Right lobe of liver (tissue), 6 donors: ENCODE results near the gene DACT1. TPM values are rescaled to one million over a fixed set of nuclear protein-coding genes. Genes with fewer than 3 reads are reported as not detected.

Source experiments
- ATAC-seq, 4 donors: fragments of 200-7000 bp; cut with Tn5 transposase; one replicate each; pipeline ENCODE4 v1.9.1; 2020; ENCODE audit warnings: mild to moderate bottlenecking in 4 of 4, moderate library complexity in 4 of 4
- DNase-seq, 3 donors: peaks; one replicate each; pipeline ENCODE4 v3.0.0-alpha.2; 2020
- H3K27ac ChIP-seq, 3 donors: fragments of 200-600 bp; one replicate each; pipeline ENCODE4 v1.8.0; 2022
- H3K27me3 ChIP-seq, 2 donors: fragments of 200-600 bp; one replicate each; pipeline ENCODE4 v1.8.0; 2022
- H3K36me3 ChIP-seq, 4 donors: fragments of 200-600 bp; sonication (generic) in 1 of 4; one replicate each; pipeline versions ENCODE4 v1.5.1 to v1.8.0; 2017 to 2022; ENCODE audit warnings: control low read depth in 1 of 4
- H3K4me1 ChIP-seq, 4 donors: fragments of 200-600 bp; sonication (generic) in 1 of 4; one replicate each; pipeline versions ENCODE4 v1.5.1 to v1.8.0; 2017 to 2022; ENCODE audit warnings: control low read depth in 1 of 4
- H3K4me3 ChIP-seq, 3 donors: fragments of 200-600 bp; one replicate each; pipeline ENCODE4 v1.8.0; 2022
- H3K9me3 ChIP-seq, 4 donors: fragments of 200-600 bp; sonication (generic) in 1 of 4; one replicate each; pipeline versions ENCODE4 v1.5.1 to v1.8.0; 2017 to 2022; ENCODE audit warnings: control low read depth in 1 of 4
- POLR2A ChIP-seq: fragments of 450-650 bp; IDR thresholded peaks from one replicate; pipeline ENCODE4 v1.6.1; 2017; ENCODE audit warnings: antibody characterized with exemption, mild to moderate bottlenecking
- WGBS: methylation state at CpG from one replicate; pipeline ENCODE4 v1.1.6; 2018; ENCODE audit warnings: low coverage, low lambda C conversion rate; ENCODE audit not compliant: insufficient coverage; ENCODE audit errors: missing lambda C conversion rate; 5-methylcytosine and 5-hydroxymethylcytosine counted together
- intact Hi-C, 2 donors: fragments of 100-400 bp; cut with DNase I; formaldehyde crosslinking; loops; one replicate each; pipeline versions ENCODE4 v1.11.2 to v1.14.1; 2022
- total RNA-seq, 6 experiments: library from RNA; depleted of rRNA in 2 of 6; stranded (reverse); fragments of >200 nt in 2 of 6; fragmentation: NEBNext Ultra II Directional in 3 of 6; extraction: Animal tissue kit (Norgen Biotek cat#: 25700) in 3 of 6; gene quantifications; one replicate each; pipeline versions ENCODE4 v1.1.0 to v1.2.4, GENCODE V29; 2016 to 2023
- TF ChIP-seq, protein P1 (sequence below), 4 donors: fragments of 200-600 bp in 3 of 4; fragments of 450-650 bp in 1 of 4; IDR thresholded peaks; one replicate each; pipeline versions ENCODE4 v1.5.1 to v1.8.0; 2016 to 2022; ENCODE audit warnings: antibody characterized with exemption in 4 of 4, mild to moderate bottlenecking in 2 of 4
- donor health status: DM: no; HTN: yes; CAD: no.
- donor health status: DM: no; HTN: no; CAD: no.
- donor health status: DM: no; HTN: no; CAD: no.
- donor health status: DM: no; HTN: yes; CAD: no.
- donor health status: DM: no; HTN: yes; CAD: no.

Gene DACT1
- total RNA-seq, 6 experiments from 2014 or later, result 1.2 to 2.4 (median 1.4) TPM

DNA sequence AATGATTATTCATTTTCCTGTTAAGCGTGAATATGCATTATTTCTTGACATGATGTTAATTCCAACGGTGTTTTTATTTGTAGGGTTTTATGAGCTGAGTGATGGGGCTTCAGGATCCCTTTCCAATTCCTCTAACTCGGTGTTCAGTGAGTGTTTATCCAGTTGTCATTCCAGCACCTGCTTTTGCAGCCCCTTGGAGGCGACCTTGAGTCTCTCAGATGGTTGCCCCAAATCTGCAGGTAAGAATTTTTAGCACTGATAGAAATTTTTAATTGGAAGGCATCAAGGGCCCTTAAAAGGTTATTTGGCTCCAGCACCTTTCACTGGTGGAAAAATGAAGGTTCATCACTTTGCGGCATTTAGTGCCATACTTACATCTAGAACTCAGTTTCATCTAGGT is 3.7 kb downstream of the DACT1 start:
- ATAC-seq, result no peak
- Histone ChIP-seq H3K4me1 (peaks cover 0 to 13% (median 2%) of the 10 kb centered on the region in 4 donors), H3K36me3 (peaks cover 0 to 3% (median 0%) of the 10 kb centered on the region in 4 donors), H3K27me3 (no peaks in the 10 kb centered on the region), H3K4me3 (no peak overlapping the region), H3K27ac (no peak overlapping the region), H3K9me3 (no peaks in the 10 kb centered on the region)
- intact Hi-C loops, result no loop called here
- 89% methylated on average over 5 of the region's 5 CpGs for WGBS
- DNase-seq, result no peak
- TF ChIP-seq, protein P1, sequence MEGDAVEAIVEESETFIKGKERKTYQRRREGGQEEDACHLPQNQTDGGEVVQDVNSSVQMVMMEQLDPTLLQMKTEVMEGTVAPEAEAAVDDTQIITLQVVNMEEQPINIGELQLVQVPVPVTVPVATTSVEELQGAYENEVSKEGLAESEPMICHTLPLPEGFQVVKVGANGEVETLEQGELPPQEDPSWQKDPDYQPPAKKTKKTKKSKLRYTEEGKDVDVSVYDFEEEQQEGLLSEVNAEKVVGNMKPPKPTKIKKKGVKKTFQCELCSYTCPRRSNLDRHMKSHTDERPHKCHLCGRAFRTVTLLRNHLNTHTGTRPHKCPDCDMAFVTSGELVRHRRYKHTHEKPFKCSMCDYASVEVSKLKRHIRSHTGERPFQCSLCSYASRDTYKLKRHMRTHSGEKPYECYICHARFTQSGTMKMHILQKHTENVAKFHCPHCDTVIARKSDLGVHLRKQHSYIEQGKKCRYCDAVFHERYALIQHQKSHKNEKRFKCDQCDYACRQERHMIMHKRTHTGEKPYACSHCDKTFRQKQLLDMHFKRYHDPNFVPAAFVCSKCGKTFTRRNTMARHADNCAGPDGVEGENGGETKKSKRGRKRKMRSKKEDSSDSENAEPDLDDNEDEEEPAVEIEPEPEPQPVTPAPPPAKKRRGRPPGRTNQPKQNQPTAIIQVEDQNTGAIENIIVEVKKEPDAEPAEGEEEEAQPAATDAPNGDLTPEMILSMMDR (IDR thresholded peaks at IDR 0.05), result no peak
- no peak for TF ChIP-seq POLR2A

DNA sequence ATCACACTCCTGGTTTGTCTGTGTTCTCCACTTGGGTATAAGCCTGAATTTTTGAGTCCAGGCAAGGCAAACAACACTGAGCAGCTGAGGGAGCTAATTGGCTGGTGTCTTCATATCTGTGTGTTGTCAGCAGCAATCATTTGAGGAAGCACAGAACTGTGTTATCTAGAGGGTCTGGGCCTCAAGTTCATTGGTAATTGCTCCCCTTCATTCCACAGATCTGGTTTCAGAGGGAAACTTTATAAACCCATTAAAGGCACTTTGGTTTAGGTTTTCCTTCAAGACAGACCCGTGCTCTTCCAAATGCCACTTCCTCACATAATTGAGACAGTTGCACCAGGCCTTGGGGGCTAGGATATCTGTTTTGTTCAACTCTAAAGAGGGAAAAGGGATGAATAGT is 5.6 kb downstream of the DACT1 start:
- intact Hi-C loops, result no loop called here
- no peak overlapping the region for H3K4me3 ChIP-seq
- peaks cover 0 to 6% (median 1%) of the 10 kb centered on the region in 4 donors for H3K4me1 ChIP-seq
- H3K9me3 ChIP-seq, result no peaks in the 10 kb centered on the region
- peaks cover 0 to 3% (median 0%) of the 10 kb centered on the region in 4 donors for H3K36me3 ChIP-seq
- WGBS, result 0% methylated on average over 1 of the region's 1 CpG
- H3K27me3 ChIP-seq, result no peaks in the 10 kb centered on the region
- no peak overlapping the region for H3K27ac ChIP-seq
- no peak for TF ChIP-seq POLR2A
- TF ChIP-seq, protein P1 (IDR thresholded peaks at IDR 0.05), result no peak
- DNase-seq, result no peak
- peak in 1 of 4 donors; percentile 36 for ATAC-seq

DNA sequence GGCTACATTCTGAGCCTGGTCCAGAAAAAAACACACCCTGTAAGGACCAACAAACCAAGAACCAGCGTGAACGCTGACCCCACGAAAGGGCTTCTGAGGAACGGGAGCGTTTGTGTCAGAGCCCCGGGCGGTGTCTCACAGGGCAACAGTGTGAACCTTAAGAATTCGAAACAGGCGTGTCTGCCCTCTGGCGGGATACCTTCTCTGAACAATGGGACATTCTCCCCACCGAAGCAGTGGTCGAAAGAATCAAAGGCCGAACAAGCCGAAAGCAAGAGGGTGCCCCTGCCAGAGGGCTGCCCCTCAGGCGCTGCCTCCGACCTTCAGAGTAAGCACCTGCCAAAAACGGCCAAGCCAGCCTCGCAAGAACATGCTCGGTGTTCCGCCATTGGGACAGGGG is 7.9 kb downstream of the DACT1 start:
- Histone ChIP-seq H3K27ac (no peak overlapping the region), H3K9me3 (no peaks in the 10 kb centered on the region), H3K4me3 (no peak overlapping the region), H3K36me3 (peaks cover 0 to 3% (median 0%) of the 10 kb centered on the region in 4 donors), H3K4me1 (no peaks in the 10 kb centered on the region), H3K27me3 (no peaks in the 10 kb centered on the region)
- intact Hi-C loops, result no loop called here
- TF ChIP-seq, protein P1 (IDR thresholded peaks at IDR 0.05), result no peak
- TF ChIP-seq POLR2A, result no peak
- DNase-seq (no peak), ATAC-seq (no peak)
- WGBS, result 80% methylated on average over 4 of the region's 20 CpGs

DNA sequence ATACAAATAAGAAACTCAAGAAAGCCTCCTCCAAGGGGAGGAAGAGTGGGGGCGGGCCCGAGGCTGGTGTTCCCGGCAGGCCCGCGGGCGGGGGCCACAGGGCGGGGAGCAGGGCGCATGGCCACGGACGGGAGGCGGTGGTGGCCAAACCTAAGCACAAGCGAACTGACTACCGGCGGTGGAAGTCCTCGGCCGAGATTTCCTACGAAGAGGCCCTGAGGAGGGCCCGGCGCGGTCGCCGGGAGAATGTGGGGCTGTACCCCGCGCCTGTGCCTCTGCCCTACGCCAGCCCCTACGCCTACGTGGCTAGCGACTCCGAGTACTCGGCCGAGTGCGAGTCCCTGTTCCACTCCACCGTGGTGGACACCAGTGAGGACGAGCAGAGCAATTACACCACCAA is 8.7 kb downstream of the DACT1 start:
- peak in 1 of 4 donors; percentile 29 for ATAC-seq
- Histone ChIP-seq H3K36me3 (peaks cover 0 to 3% (median 0%) of the 10 kb centered on the region in 4 donors), H3K4me3 (no peak overlapping the region)

More for the DNA sequence above, 8.7 kb downstream of the DACT1 start:
- WGBS, result 73% methylated on average over 7 of the region's 34 CpGs
- no peak for DNase-seq
- Histone ChIP-seq H3K27ac (no peak overlapping the region), H3K9me3 (no peaks in the 10 kb centered on the region), H3K4me1 (no peaks in the 10 kb centered on the region), H3K27me3 (no peaks in the 10 kb centered on the region)
- intact Hi-C loops, result no loop called here
- no peak for TF ChIP-seq POLR2A
- TF ChIP-seq, protein P1 (IDR thresholded peaks at IDR 0.05), result no peak
